Gastroesophageal sphincter (tissue), 4 donors: Measurements from ENCODE around the gene E4F1. TPM values are rescaled to one million over a fixed set of nuclear protein-coding genes. Genes with fewer than 3 reads are reported as not detected.

Experiments used
- ATAC-seq: fragments of 150-250 bp; one replicate; pipeline ENCODE4 v1.9.1; 2016; ENCODE audit warnings: mild to moderate bottlenecking, moderate library complexity
- H3K27ac ChIP-seq, 4 donors: fragments of 200-600 bp; sonication (generic) in 3 of 4; 1 replicate in 3 of 4; 2 replicates in 1 of 4; pipeline ENCODE4 v1.5.1; 2016 to 2019
- H3K27me3 ChIP-seq: fragments of 200-600 bp; sonication (generic); one replicate; pipeline ENCODE4 v1.5.1; 2019
- H3K36me3 ChIP-seq, 2 donors: fragments of 200-600 bp; sonication (generic); one replicate each; pipeline ENCODE4 v1.5.1; 2019; ENCODE audit warnings: control low read depth in 1 of 2
- H3K4me1 ChIP-seq, 3 donors: fragments of 200-600 bp; sonication (generic); 1 replicate in 2 of 3; 2 replicates in 1 of 3; pipeline ENCODE4 v1.5.1; 2016 to 2019; ENCODE audit warnings: control low read depth in 2 of 3
- H3K4me3 ChIP-seq, 2 donors: fragments of 200-600 bp; sonication (generic); one replicate each; pipeline ENCODE4 v1.5.1; 2019; ENCODE audit warnings: mild to moderate bottlenecking in 1 of 2, moderate library complexity in 1 of 2
- H3K9me3 ChIP-seq, 3 donors: fragments of 200-600 bp; sonication (generic); one replicate each; pipeline ENCODE4 v1.5.1; 2017 to 2019; ENCODE audit warnings: control low read depth in 2 of 3
- EP300 ChIP-seq: sonication (generic); formaldehyde crosslinking; IDR thresholded peaks from one replicate; pipeline ENCODE4 v1.6.1; 2017; ENCODE audit warnings: antibody characterized with exemption, mild to moderate bottlenecking
- POLR2A ChIP-seq, 2 donors: fragments of 450-650 bp; IDR thresholded peaks; one replicate each; pipeline ENCODE4 v1.6.1; 2017; ENCODE audit warnings: antibody characterized with exemption in 2 of 2, mild to moderate bottlenecking in 2 of 2, moderate library complexity in 1 of 2
- POLR2AphosphoS5 ChIP-seq: sonication (generic); formaldehyde crosslinking; IDR thresholded peaks from one replicate; pipeline ENCODE4 v1.6.1; 2017; ENCODE audit warnings: antibody characterized with exemption
- WGBS, 2 donors: methylation state at CpG; one replicate each; pipeline ENCODE4 v1.1.5; 2018; ENCODE audit warnings: low coverage in 1 of 2; 5-methylcytosine and 5-hydroxymethylcytosine counted together
- total RNA-seq, 4 donors: library from RNA; depleted of rRNA; stranded (reverse); fragments of >200 nt; gene quantifications; one replicate each; pipeline ENCODE4 v1.1.0, GENCODE V29; 2016
- TF ChIP-seq, protein P1 (sequence below), 4 experiments: fragments of 200-600 bp in 2 of 4; fragments of 450-650 bp in 2 of 4; sonication (generic) in 1 of 4; IDR thresholded peaks; one replicate each; pipeline ENCODE4 v1.5.1; 2017 to 2019; ENCODE audit warnings: antibody characterized with exemption in 4 of 4, mild to moderate bottlenecking in 2 of 4, moderate library complexity in 2 of 4

The E4F1 gene
- total RNA-seq, 4 donors from 2014 or later = 23.1 to 35.2 (median 28.8) TPM

DNA sequence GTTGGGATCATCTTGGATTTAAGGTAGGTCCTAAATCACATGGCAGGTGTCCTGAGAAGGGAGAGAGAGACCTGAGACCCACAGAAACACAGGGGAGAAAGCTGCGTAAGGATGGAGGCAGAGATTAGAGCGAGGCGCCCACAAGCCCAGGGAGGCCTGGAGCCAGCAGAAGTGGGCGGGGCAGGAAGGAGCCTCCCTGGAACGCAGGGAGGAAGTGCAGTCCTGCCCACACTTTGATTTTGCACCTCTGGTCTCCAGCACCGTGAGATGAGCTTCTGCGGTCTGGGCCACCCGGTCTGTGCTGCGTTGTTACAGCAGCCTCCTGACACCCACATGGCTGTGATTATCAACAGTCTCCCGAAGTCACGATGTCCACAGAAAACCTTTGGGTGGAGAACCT is 19.2 kb downstream of the E4F1 start:
- no peak overlapping the region for H3K4me3 ChIP-seq
- peaks cover 0 to 8% (median under 1%) of the 10 kb centered on the region in 3 donors for H3K4me1 ChIP-seq
- no peaks in the 10 kb centered on the region for H3K9me3 ChIP-seq
- H3K36me3 ChIP-seq = peaks cover 0 to 76% of the 10 kb centered on the region in 2 donors
- no peak overlapping the region for H3K27ac ChIP-seq
- TF ChIP-seq EP300 (no peak), POLR2AphosphoS5 (no peak), POLR2A (IDR thresholded peaks at IDR 0.05) (no peak)
- TF ChIP-seq, protein P1, sequence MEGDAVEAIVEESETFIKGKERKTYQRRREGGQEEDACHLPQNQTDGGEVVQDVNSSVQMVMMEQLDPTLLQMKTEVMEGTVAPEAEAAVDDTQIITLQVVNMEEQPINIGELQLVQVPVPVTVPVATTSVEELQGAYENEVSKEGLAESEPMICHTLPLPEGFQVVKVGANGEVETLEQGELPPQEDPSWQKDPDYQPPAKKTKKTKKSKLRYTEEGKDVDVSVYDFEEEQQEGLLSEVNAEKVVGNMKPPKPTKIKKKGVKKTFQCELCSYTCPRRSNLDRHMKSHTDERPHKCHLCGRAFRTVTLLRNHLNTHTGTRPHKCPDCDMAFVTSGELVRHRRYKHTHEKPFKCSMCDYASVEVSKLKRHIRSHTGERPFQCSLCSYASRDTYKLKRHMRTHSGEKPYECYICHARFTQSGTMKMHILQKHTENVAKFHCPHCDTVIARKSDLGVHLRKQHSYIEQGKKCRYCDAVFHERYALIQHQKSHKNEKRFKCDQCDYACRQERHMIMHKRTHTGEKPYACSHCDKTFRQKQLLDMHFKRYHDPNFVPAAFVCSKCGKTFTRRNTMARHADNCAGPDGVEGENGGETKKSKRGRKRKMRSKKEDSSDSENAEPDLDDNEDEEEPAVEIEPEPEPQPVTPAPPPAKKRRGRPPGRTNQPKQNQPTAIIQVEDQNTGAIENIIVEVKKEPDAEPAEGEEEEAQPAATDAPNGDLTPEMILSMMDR (IDR thresholded peaks at IDR 0.05) = no peak
- peaks cover 8% of the 10 kb centered on the region for H3K27me3 ChIP-seq
- no peak for ATAC-seq
- 67 to 75% methylated on average over 3 to 7 of the region's 11 CpGs for WGBS, 2 donors

DNA sequence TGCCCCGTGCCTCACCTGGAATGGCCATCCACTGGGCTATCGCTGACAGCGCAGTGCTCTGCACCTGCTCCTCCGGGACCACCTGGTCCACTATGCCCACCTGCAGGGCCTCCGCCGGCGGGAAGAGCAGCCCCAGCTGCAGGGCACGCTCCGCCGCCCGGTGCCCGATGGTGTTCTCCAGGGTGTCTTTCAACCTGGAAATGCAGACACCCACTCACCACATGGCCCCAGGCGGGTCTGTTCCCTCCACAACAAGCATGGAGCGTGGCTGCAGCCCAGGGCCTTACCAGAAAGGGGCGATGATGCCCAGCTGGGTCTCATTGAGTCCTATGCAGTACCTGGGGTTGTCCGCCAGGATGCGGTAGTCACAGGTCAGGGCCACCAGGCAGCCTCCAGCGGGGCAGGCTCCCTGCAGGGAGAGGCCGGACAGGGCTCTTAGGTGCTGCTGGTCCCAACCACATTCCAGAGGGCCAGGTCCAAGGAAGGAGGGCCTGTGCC is 19.7 kb downstream of the E4F1 start:
- Histone ChIP-seq H3K9me3 (no peaks in the 10 kb centered on the region), H3K27ac (no peak overlapping the region), H3K36me3 (peaks cover 0 to 76% of the 10 kb centered on the region in 2 donors), H3K4me3 (no peak overlapping the region), H3K27me3 (peaks cover 3% of the 10 kb centered on the region), H3K4me1 (peaks cover 0 to 4% (median 0%) of the 10 kb centered on the region in 3 donors)
- ATAC-seq = no peak
- TF ChIP-seq POLR2AphosphoS5 = no peak
- TF ChIP-seq EP300 = no peak
- TF ChIP-seq, protein P1 (IDR thresholded peaks at IDR 0.05) = no peak
- no peak for TF ChIP-seq POLR2A (IDR thresholded peaks at IDR 0.05)
- 100% methylated on average over 9 of the region's 19 CpGs; no CpG with 5 or more reads in 1 of the 2 donors for WGBS, 2 donors

GRCh38 chr16:2243781-2244180 is 20.4 kb downstream of the E4F1 start:
- H3K27ac ChIP-seq = no peak overlapping the region
- ATAC-seq = no peak
- H3K27me3 ChIP-seq = no peaks in the 10 kb centered on the region
- no peak overlapping the region for H3K4me3 ChIP-seq
- TF ChIP-seq, protein P1 (IDR thresholded peaks at IDR 0.05) = no peak
- no peak for TF ChIP-seq EP300
- H3K4me1 ChIP-seq = peaks cover 0 to 7% (median 0%) of the 10 kb centered on the region in 3 donors
- H3K9me3 ChIP-seq = no peaks in the 10 kb centered on the region
- WGBS, 2 donors = 87 to 90% methylated on average over 3 of the region's 11 CpGs
- H3K36me3 ChIP-seq = peaks cover 0 to 76% of the 10 kb centered on the region in 2 donors

- no peak for ATAC-seq
- peaks cover 0 to 12% (median 0%) of the 10 kb centered on the region in 3 donors for H3K4me1 ChIP-seq
- H3K4me3 ChIP-seq = no peak overlapping the region
- TF ChIP-seq, protein P1 (IDR thresholded peaks at IDR 0.05) = no peak
- TF ChIP-seq POLR2A (IDR thresholded peaks at IDR 0.05) (no peak), EP300 (no peak), POLR2AphosphoS5 (no peak)
- peaks cover 0 to 76% of the 10 kb centered on the region in 2 donors for H3K36me3 ChIP-seq
- H3K9me3 ChIP-seq = no peaks in the 10 kb centered on the region
- H3K27me3 ChIP-seq = no peaks in the 10 kb centered on the region
- H3K27ac ChIP-seq = no peak overlapping the region
- 60% methylated on average over 2 of the region's 17 CpGs; no CpG with 5 or more reads in 1 of the 2 donors for WGBS, 2 donors
Measured at GRCh38 chr16:2244301-2244700, 20.9 kb downstream of the E4F1 start.
